Endothelial cell of umbilical vein (primary cell): ENCODE measurements around the gene SAYSD1. TPM values are rescaled to one million over a fixed set of nuclear protein-coding genes. Genes with fewer than 3 reads are reported as not detected.

ENCODE experiments used
- BruUV-seq: library from RNA; stranded (reverse); fragments of 400-500 nt; replicated peaks from 2 replicates; lab custom pipeline; 2021; lab: Mats Ljungman, UMichigan
- CTCF ChIA-PET: fragments of 300-600, 350-600 bp; sonication (Branson Sonifier 250); formaldehyde crosslinking; loops from one replicate; lab custom pipeline; 2021; ENCODE audit warnings: antibody characterized with exemption, inconsistent platforms; lab: Charles Lee
- POLR2A ChIA-PET: fragments of 300-600, 350-600 bp; sonication (Branson Sonifier 250); formaldehyde crosslinking; loops from one replicate; lab custom pipeline; 2021; ENCODE audit warnings: antibody characterized with exemption, inconsistent platforms; lab: Charles Lee
- DNase-seq: peaks from one replicate; pipeline ENCODE4 v3.0.0-alpha.2; 2011; ENCODE audit warnings: low read depth, low spot score
- FAIRE-seq: peaks from 2 replicates; lab custom pipeline; 2011; peaks lifted over from hg19 to GRCh38; lab: Jason Lieb, UNC
- H2AFZ ChIP-seq: 2 replicates; pipeline ENCODE4 v1.6.0; 2012; ENCODE audit warnings: low read depth, low read length, control low read depth, inconsistent platforms
- H3K27ac ChIP-seq: 2 replicates; pipeline ENCODE4 v1.5.1; 2011; ENCODE audit warnings: low read depth, mild to moderate bottlenecking, control low read depth, low read length, moderate library complexity; ENCODE audit not compliant: insufficient read depth
- H3K27me3 ChIP-seq, 2 experiments: 2 replicates each; pipeline versions ENCODE4 v1.6.0 to v1.6.1; 2011; ENCODE audit warnings: low read length in 2 of 2, mixed read lengths in 1 of 2; ENCODE audit not compliant: control insufficient read depth in 2 of 2, insufficient read depth in 2 of 2
- H3K36me3 ChIP-seq, 2 experiments: 2 replicates in 1 of 2; 3 replicates in 1 of 2; pipeline ENCODE4 v1.5.1; 2011; ENCODE audit warnings: low read length in 2 of 2, mild to moderate bottlenecking in 1 of 2, moderate library complexity in 1 of 2; ENCODE audit not compliant: control insufficient read depth in 2 of 2, insufficient read depth in 2 of 2; ENCODE audit errors: extremely low read depth in 1 of 2
- H3K4me1 ChIP-seq: 3 replicates; pipeline ENCODE4 v1.5.1; 2011; ENCODE audit warnings: mild to moderate bottlenecking, low read length; ENCODE audit not compliant: control insufficient read depth, insufficient read depth; ENCODE audit errors: extremely low read depth
- H3K4me2 ChIP-seq: 2 replicates; pipeline ENCODE4 v1.6.1; 2011; ENCODE audit warnings: low read length, control low read depth, mixed read lengths; ENCODE audit not compliant: insufficient read depth
- H3K4me3 ChIP-seq, 3 experiments: fragments of 200-600 bp in 1 of 3; sonication (generic), shearing (Covaris generic) in 1 of 3; replicated peaks in 1 of 3; 2 replicates each; pipeline ENCODE4 v1.5.1; 2011 to 2016; ENCODE audit warnings: control low read depth in 3 of 3, low read length in 3 of 3, mild to moderate bottlenecking in 2 of 3, inconsistent platforms in 1 of 3, low read depth in 1 of 3, moderate library complexity in 1 of 3; ENCODE audit not compliant: insufficient read depth in 1 of 3
- H3K79me2 ChIP-seq: 2 replicates; pipeline ENCODE4 v1.6.0; 2012; ENCODE audit warnings: low read length, inconsistent platforms; ENCODE audit not compliant: control insufficient read depth, insufficient read depth
- H3K9ac ChIP-seq: replicated peaks from 2 replicates; pipeline ENCODE3; 2011; ENCODE audit warnings: low read length, control low read depth; ENCODE audit not compliant: insufficient read depth; ENCODE audit errors: extremely low read depth
- H3K9me1 ChIP-seq: replicated peaks from 3 replicates; pipeline ENCODE4 v1.6.0; 2011; ENCODE audit warnings: mild to moderate bottlenecking, low read length; ENCODE audit not compliant: control insufficient read depth, insufficient read depth; ENCODE audit errors: extremely low read depth
- H3K9me3 ChIP-seq: replicated peaks from 2 replicates; pipeline ENCODE4 v1.5.1; 2012; ENCODE audit warnings: low read length, inconsistent platforms; ENCODE audit not compliant: control insufficient read depth, insufficient read depth
- H4K20me1 ChIP-seq: replicated peaks from 2 replicates; pipeline ENCODE3; 2011; ENCODE audit warnings: mild to moderate bottlenecking, low read length; ENCODE audit not compliant: control insufficient read depth, insufficient read depth; ENCODE audit errors: extremely low read depth
- CTCF ChIP-seq, 2 donors: IDR thresholded peaks; 1 replicate in 1 of 2; 2 replicates in 1 of 2; pipeline ENCODE4 v1.5.1; 2011; ENCODE audit warnings: low read length in 2 of 2, mild to moderate bottlenecking in 2 of 2, moderate library complexity in 2 of 2, control low read depth in 1 of 2, inconsistent platforms in 1 of 2, low read depth in 1 of 2; ENCODE audit not compliant: insufficient read depth in 1 of 2; ENCODE audit errors: extremely low read depth in 1 of 2
- EZH2 ChIP-seq: IDR thresholded peaks from 2 replicates; pipeline ENCODE4 v1.6.1; 2012; ENCODE audit warnings: borderline replicate concordance, low read depth, mild to moderate bottlenecking, moderate library complexity, low read length, inconsistent platforms; ENCODE audit not compliant: severe bottlenecking
- FOS ChIP-seq: IDR thresholded peaks from 2 replicates; pipeline ENCODE4 v1.6.1; 2011; ENCODE audit warnings: mild to moderate bottlenecking, low read length, moderate library complexity, borderline replicate concordance; ENCODE audit not compliant: insufficient read depth
- GATA2 ChIP-seq: IDR thresholded peaks from 2 replicates; pipeline ENCODE4 v1.7.0; 2011; ENCODE audit warnings: low read depth, mild to moderate bottlenecking, moderate library complexity, mixed read lengths, low read length; ENCODE audit not compliant: insufficient read length, insufficient read depth
- MYC ChIP-seq: IDR thresholded peaks from one replicate; pipeline ENCODE4 v1.6.1; 2011; ENCODE audit warnings: mild to moderate bottlenecking, low read depth, low read length
- POLR2A ChIP-seq: IDR thresholded peaks from 2 replicates; pipeline ENCODE4 v1.6.1; 2012; ENCODE audit warnings: low read depth, mild to moderate bottlenecking, control low read depth, low read length
- POLR2AphosphoS5 ChIP-seq: IDR thresholded peaks from 2 replicates; pipeline ENCODE4 v1.6.1; 2012; ENCODE audit warnings: low read depth, mild to moderate bottlenecking, control low read depth, low read length, moderate library complexity; ENCODE audit not compliant: insufficient read depth
- dilution Hi-C: fragments of 300-500 bp; cut with MboI; formaldehyde crosslinking; loops from one replicate; pipeline ENCODE4 v1.15.0; 2019; ENCODE audit warnings: low sequenced_read_pairs; ENCODE audit not compliant: extremely low pct_ligation_motif_present
- intact Hi-C: fragments of 100-400 bp; cut with micrococcal nuclease; formaldehyde crosslinking; loops from one replicate; pipeline ENCODE4 v1.10.0; 2022
- polyA plus RNA-seq, 4 experiments: library from polyadenylated mRNA; depleted of rRNA in 3 of 4; stranded (reverse) in 3 of 4; unstranded in 1 of 4; fragments of >200 nt; gene quantifications; 2 replicates each; pipeline versions ENCODE4 v1.2.1 to v1.2.3, GENCODE V29; 2011 to 2012; ENCODE audit warnings: missing spikeins in 1 of 4
- total RNA-seq: library from RNA; stranded (reverse); gene quantifications from 2 replicates; pipeline ENCODE4 v1.2.3, GENCODE V29; 2021

SAYSD1 gene
- total and polyA plus RNA-seq, 2 donors (not counting 3 experiments of a cell fraction or from before 2014, with no cell fraction given), result 9.0 to 9.7 TPM

- intact Hi-C loops (no loop called here), dilution Hi-C loops (no loop called here)
- H3K27ac ChIP-seq, result no peak overlapping the region
- H3K27me3 ChIP-seq, result no peaks in the 10 kb centered on the region
- H3K9me3 ChIP-seq, result no peaks in the 10 kb centered on the region
- TF ChIP-seq FOS, result no peak
- no peak for TF ChIP-seq EZH2
- TF ChIP-seq CTCF (IDR thresholded peaks at IDR 0.05; ENCODE audit: extremely low read depth in 1 of 2, insufficient read depth in 1 of 2, low read depth in 1 of 2, low read length in 2 of 2), result no peak
- no peak for TF ChIP-seq MYC
- no peak for TF ChIP-seq POLR2A
- no peak for TF ChIP-seq GATA2
- no peak for TF ChIP-seq POLR2AphosphoS5
- H3K4me1 ChIP-seq, result no peaks in the 10 kb centered on the region
- no peak overlapping the region for H3K9ac ChIP-seq
- H3K79me2 ChIP-seq, result no peaks in the 10 kb centered on the region
- peaks cover 0 to 5% of the 10 kb centered on the region in 2 experiments for H3K36me3 ChIP-seq
- no TSS peak for BruUV-seq
- H2AFZ ChIP-seq, result no peak overlapping the region
- no peak for DNase-seq
- H3K4me3 ChIP-seq, result no peak overlapping the region
- H3K4me2 ChIP-seq, result no peak overlapping the region
- ChIA-PET CTCF (no interaction called here), POLR2A (no interaction called here)
- H3K9me1 ChIP-seq, result no peaks in the 10 kb centered on the region
- FAIRE-seq, result no peak
- H4K20me1 ChIP-seq, result no peaks in the 10 kb centered on the region
These were observed 6.7 kb downstream of the SAYSD1 start for GRCh38 chr6:39108041-39108839.
